GM06990 (cell line): ENCODE measurements around the gene ARG2.

Experiments used
- DNase-seq: peaks from one replicate; pipeline ENCODE4 v3.0.0-alpha.2; 2011; ENCODE audit not compliant: insufficient read length; ENCODE audit errors: extremely low read depth
- H3K27me3 ChIP-seq: replicated peaks from 2 replicates; pipeline ENCODE4 v1.6.0; 2011; ENCODE audit warnings: low read length; ENCODE audit not compliant: control insufficient read depth, insufficient read depth
- H3K36me3 ChIP-seq: 2 replicates; pipeline ENCODE4 v1.5.1; 2011; ENCODE audit warnings: low read length; ENCODE audit not compliant: control insufficient read depth, insufficient read depth
- H3K4me3 ChIP-seq: replicated peaks from 2 replicates; pipeline ENCODE4 v1.5.1; 2011; ENCODE audit warnings: low read depth, mild to moderate bottlenecking, control low read depth, low read length
- TF ChIP-seq, protein P1 (sequence below): IDR thresholded peaks from 2 replicates; pipeline ENCODE4 v1.5.1; 2011; ENCODE audit warnings: low read length, control low read depth, mild to moderate bottlenecking, inconsistent platforms; ENCODE audit not compliant: insufficient read depth, poor library complexity, severe bottlenecking

Gene ARG2

GRCh38 chr14:67630938-67631337 lies 11.2 kb downstream of the ARG2 start:
- TF ChIP-seq, protein P1, sequence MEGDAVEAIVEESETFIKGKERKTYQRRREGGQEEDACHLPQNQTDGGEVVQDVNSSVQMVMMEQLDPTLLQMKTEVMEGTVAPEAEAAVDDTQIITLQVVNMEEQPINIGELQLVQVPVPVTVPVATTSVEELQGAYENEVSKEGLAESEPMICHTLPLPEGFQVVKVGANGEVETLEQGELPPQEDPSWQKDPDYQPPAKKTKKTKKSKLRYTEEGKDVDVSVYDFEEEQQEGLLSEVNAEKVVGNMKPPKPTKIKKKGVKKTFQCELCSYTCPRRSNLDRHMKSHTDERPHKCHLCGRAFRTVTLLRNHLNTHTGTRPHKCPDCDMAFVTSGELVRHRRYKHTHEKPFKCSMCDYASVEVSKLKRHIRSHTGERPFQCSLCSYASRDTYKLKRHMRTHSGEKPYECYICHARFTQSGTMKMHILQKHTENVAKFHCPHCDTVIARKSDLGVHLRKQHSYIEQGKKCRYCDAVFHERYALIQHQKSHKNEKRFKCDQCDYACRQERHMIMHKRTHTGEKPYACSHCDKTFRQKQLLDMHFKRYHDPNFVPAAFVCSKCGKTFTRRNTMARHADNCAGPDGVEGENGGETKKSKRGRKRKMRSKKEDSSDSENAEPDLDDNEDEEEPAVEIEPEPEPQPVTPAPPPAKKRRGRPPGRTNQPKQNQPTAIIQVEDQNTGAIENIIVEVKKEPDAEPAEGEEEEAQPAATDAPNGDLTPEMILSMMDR: no peak
- Histone ChIP-seq H3K4me3 (no peak overlapping the region), H3K36me3 (no peaks in the 10 kb centered on the region), H3K27me3 (no peaks in the 10 kb centered on the region)
- no peak for DNase-seq

- H3K27me3 ChIP-seq: no peaks in the 10 kb centered on the region
- H3K4me3 ChIP-seq: no peak overlapping the region
- no peaks in the 10 kb centered on the region for H3K36me3 ChIP-seq
- TF ChIP-seq, protein P1: no peak
- no peak for DNase-seq
These were observed 13.9 kb downstream of the ARG2 start for GRCh38 chr14:67633451-67634147.

- TF ChIP-seq, protein P1: no peak
- no peaks in the 10 kb centered on the region for H3K27me3 ChIP-seq
- no peak for DNase-seq
- H3K36me3 ChIP-seq: no peaks in the 10 kb centered on the region
- H3K4me3 ChIP-seq: no peak overlapping the region
These were observed 16.7 kb downstream of the ARG2 start for GRCh38 chr14:67636361-67636919.

DNA sequence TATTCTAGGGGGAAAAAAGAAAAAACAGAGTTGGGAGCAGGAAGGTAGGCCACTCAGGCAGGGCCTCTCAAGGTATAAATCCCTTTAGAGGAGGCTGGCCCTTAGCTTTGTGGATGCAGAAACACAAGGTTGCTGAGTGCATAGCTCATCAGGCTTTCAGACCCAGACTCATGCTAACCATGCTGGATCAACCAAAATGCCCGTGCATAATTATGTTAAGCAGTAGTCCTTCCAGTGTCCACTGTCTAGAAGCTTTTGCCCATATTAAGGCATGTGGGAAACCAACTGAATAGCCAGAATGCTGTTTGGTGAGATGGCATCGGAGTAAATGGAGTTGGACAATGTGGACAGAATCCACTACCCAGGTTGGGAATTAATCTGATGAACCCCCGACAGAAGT lies 18.9 kb downstream of the ARG2 start:
- Histone ChIP-seq H3K36me3 (no peaks in the 10 kb centered on the region), H3K27me3 (no peaks in the 10 kb centered on the region), H3K4me3 (no peak overlapping the region)
- TF ChIP-seq, protein P1: no peak
- DNase-seq: no peak

- Histone ChIP-seq H3K36me3 (no peaks in the 10 kb centered on the region), H3K4me3 (no peak overlapping the region), H3K27me3 (no peaks in the 10 kb centered on the region)
- DNase-seq: no peak
- TF ChIP-seq, protein P1: no peak
These were observed 21.8 kb downstream of the ARG2 start for GRCh38 chr14:67641480-67641879.
